Cardiac fibroblast (primary cell): ENCODE measurements around the gene POMGNT2.

Source experiments
- DNase-seq, 2 donors: peaks; one replicate each; pipeline versions ENCODE4 v3.0.0 to v3.0.0-alpha.2; 2010; ENCODE audit warnings: low read depth in 2 of 2
- H3K4me3 ChIP-seq, 2 donors: replicated peaks in 1 of 2; 1 replicate in 1 of 2; 2 replicates in 1 of 2; pipeline ENCODE4 v1.5.1; 2011; ENCODE audit warnings: low read depth in 2 of 2, low read length in 2 of 2, mild to moderate bottlenecking in 2 of 2, moderate library complexity in 1 of 2
- CTCF ChIP-seq: IDR thresholded peaks from one replicate; pipeline ENCODE4 v1.5.1; 2011; ENCODE audit warnings: low read depth, mild to moderate bottlenecking, low read length, inconsistent platforms

The POMGNT2 gene

GRCh38 chr3:43144761-43145490, 39.0 kb upstream of the POMGNT2 start:
- TF ChIP-seq CTCF: no peak

GRCh38 chr3:43142472-43142871, 36.6 kb upstream of the POMGNT2 start:
- DNase-seq: no peak
- H3K4me3 ChIP-seq: no peak overlapping the region
- no peak for TF ChIP-seq CTCF

More at GRCh38 chr3:43144761-43145490, 39.0 kb upstream of the POMGNT2 start:
- no peak overlapping the region for H3K4me3 ChIP-seq
- DNase-seq: peak; percentile 77 to 85

- DNase-seq: no peak
- TF ChIP-seq CTCF: no peak
- no peak overlapping the region for H3K4me3 ChIP-seq
Observed at GRCh38 chr3:43138488-43139231, 32.8 kb upstream of the POMGNT2 start.

- no peak overlapping the region for H3K4me3 ChIP-seq
- TF ChIP-seq CTCF: no peak
- no peak for DNase-seq
Observed at GRCh38 chr3:43132870-43133636, 27.2 kb upstream of the POMGNT2 start.

- no peak for DNase-seq
- no peak overlapping the region for H3K4me3 ChIP-seq
- TF ChIP-seq CTCF: no peak
Observed at GRCh38 chr3:43132193-43132592, 26.3 kb upstream of the POMGNT2 start.

- no peak for DNase-seq
- no peak overlapping the region for H3K4me3 ChIP-seq
- TF ChIP-seq CTCF: no peak
Observed at GRCh38 chr3:43128464-43128863, 22.6 kb upstream of the POMGNT2 start.
